Kidney epithelial cell (primary cell): ENCODE results near the gene RALGPS1. TPM values are rescaled to one million over a fixed set of nuclear protein-coding genes. Genes with fewer than 3 reads are reported as not detected.

Experiments used
- DNase-seq: peaks from one replicate; pipeline ENCODE4 v3.0.0-alpha.2; 2010; ENCODE audit warnings: low read depth
- H3K27me3 ChIP-seq: 2 replicates; pipeline ENCODE4 v1.6.0; 2011; ENCODE audit warnings: low read length; ENCODE audit not compliant: control insufficient read depth, insufficient read depth
- H3K36me3 ChIP-seq: 2 replicates; pipeline ENCODE4 v1.5.1; 2011; ENCODE audit warnings: low read length; ENCODE audit not compliant: control insufficient read depth, insufficient read depth
- H3K4me3 ChIP-seq: 2 replicates; pipeline ENCODE4 v1.5.1; 2011; ENCODE audit warnings: low read depth, mild to moderate bottlenecking, control low read depth, low read length
- CTCF ChIP-seq: IDR thresholded peaks from 2 replicates; pipeline ENCODE4 v1.5.1; 2011; ENCODE audit warnings: mild to moderate bottlenecking, moderate library complexity, low read length, control low read depth, inconsistent platforms; ENCODE audit not compliant: insufficient read depth, poor library complexity, severe bottlenecking
- total RNA-seq: library from RNA; depleted of rRNA; stranded (reverse); fragments of >200 nt; gene quantifications from 2 replicates; pipeline ENCODE4 v1.2.3, GENCODE V29; 2015

The RALGPS1 gene
- total RNA-seq, 1 donor from 2014 or later, result 5.6 TPM

- TF ChIP-seq CTCF, result no peak
- Histone ChIP-seq H3K36me3 (no peaks in the 10 kb centered on the region), H3K4me3 (no peak overlapping the region), H3K27me3 (peaks cover 3% of the 10 kb centered on the region)
- DNase-seq, result no peak
These were observed 18.3 kb downstream of the RALGPS1 start for GRCh38 chr9:126932871-126933321.

GRCh38 chr9:126933334-126933980 lies 18.9 kb downstream of the RALGPS1 start:
- Histone ChIP-seq H3K4me3 (no peak overlapping the region), H3K36me3 (no peaks in the 10 kb centered on the region), H3K27me3 (no peaks in the 10 kb centered on the region)
- TF ChIP-seq CTCF, result no peak
- DNase-seq, result no peak

- H3K36me3 ChIP-seq, result no peaks in the 10 kb centered on the region
These were observed 19.9 kb downstream of the RALGPS1 start for GRCh38 chr9:126934441-126934840.

GRCh38 chr9:126935630-126936029 lies 21.0 kb downstream of the RALGPS1 start:
- no peaks in the 10 kb centered on the region for H3K27me3 ChIP-seq
- H3K4me3 ChIP-seq, result no peak overlapping the region
- H3K36me3 ChIP-seq, result no peaks in the 10 kb centered on the region
- no peak for TF ChIP-seq CTCF
- no peak for DNase-seq

More at GRCh38 chr9:126934441-126934840, 19.9 kb downstream of the RALGPS1 start:
- Histone ChIP-seq H3K27me3 (no peaks in the 10 kb centered on the region), H3K4me3 (no peak overlapping the region)
- no peak for DNase-seq
- TF ChIP-seq CTCF, result no peak

- Histone ChIP-seq H3K4me3 (no peak overlapping the region), H3K36me3 (no peaks in the 10 kb centered on the region), H3K27me3 (no peaks in the 10 kb centered on the region)
- TF ChIP-seq CTCF, result no peak
- no peak for DNase-seq
These were observed 22.9 kb downstream of the RALGPS1 start for GRCh38 chr9:126937444-126937843.

- Histone ChIP-seq H3K27me3 (no peaks in the 10 kb centered on the region), H3K4me3 (no peak overlapping the region), H3K36me3 (no peaks in the 10 kb centered on the region)
- DNase-seq, result no peak
- TF ChIP-seq CTCF, result no peak
These were observed 23.7 kb downstream of the RALGPS1 start for GRCh38 chr9:126938327-126938726.
